GM21526 (cell line): ENCODE results near the gene OR4E1.
"Not testable (repeated sequence)": the region's sequence is repeated elsewhere in the genome, so short reads cannot be mapped to it uniquely, and the experiment has no call there.

Experiments used
- ATAC-seq: cut with Tn5 transposase; IDR thresholded peaks from one replicate; pipeline ENCODE4 v1.9.1; 2021; ENCODE audit warnings: moderate library complexity; ENCODE audit not compliant: unreplicated experiment, low FRiP score

The OR4E1 gene

GRCh38 chr14:21654215-21654614 lies 19.4 kb downstream of the OR4E1 start:
- no peak for ATAC-seq

GRCh38 chr14:21653331-21653885 lies 20.2 kb downstream of the OR4E1 start, which contains the start of gene OR4E2:
Gene OR4E2 (plus strand): TSS chr14:21653835. CDS start chr14:21665083, 11,248 bp downstream.
- no peak for ATAC-seq

- no peak for ATAC-seq
Observed at GRCh38 chr14:21652209-21652808, 21.3 kb downstream of the OR4E1 start.

GRCh38 chr14:21647380-21647779 lies 26.2 kb downstream of the OR4E1 start:
- no peak for ATAC-seq

- no peak for ATAC-seq
Observed at GRCh38 chr14:21643407-21643806, 30.2 kb downstream of the OR4E1 start.

- no peak for ATAC-seq
Observed at GRCh38 chr14:21642683-21643082, 30.9 kb downstream of the OR4E1 start.

- no peak for ATAC-seq
Observed at GRCh38 chr14:21634840-21635239, 38.8 kb downstream of the OR4E1 start, which contains the start of gene OR10G2. Gene OR10G2 (minus strand): TSS chr14:21634940. CDS start chr14:21634842, 98 bp downstream.

- ATAC-seq = no peak
Observed at GRCh38 chr14:21631084-21631483, 42.5 kb downstream of the OR4E1 start.

GRCh38 chr14:21630503-21630902 lies 43.1 kb downstream of the OR4E1 start:
- not testable (repeated sequence) for ATAC-seq

- ATAC-seq = no peak
Observed at GRCh38 chr14:21626491-21627230, 47.0 kb downstream of the OR4E1 start.
